HEK293T (cell line): ENCODE data around the gene CANX.

Source experiments
- ARNT ChIP-seq: fragments of 450-650 bp; IDR thresholded peaks from 2 replicates; pipeline ENCODE4 v1.6.1; 2017; ENCODE audit warnings: mild to moderate bottlenecking
- BHLHE40 ChIP-seq: fragments of 450-650 bp; IDR thresholded peaks from 2 replicates; pipeline ENCODE4 v1.6.1; 2016; ENCODE audit warnings: mild to moderate bottlenecking, moderate library complexity, borderline replicate concordance
- CTBP1 ChIP-seq: fragments of 450-650 bp; IDR thresholded peaks from 2 replicates; pipeline ENCODE4 v1.6.1; 2016; ENCODE audit warnings: borderline replicate concordance
- ELF4 ChIP-seq: fragments of 450-650 bp; IDR thresholded peaks from 2 replicates; pipeline ENCODE4 v1.6.1; 2017; ENCODE audit warnings: antibody characterized with exemption
- FOXK2 ChIP-seq: fragments of 450-650 bp; IDR thresholded peaks from 2 replicates; pipeline ENCODE4 v1.6.1; 2016; ENCODE audit warnings: mild to moderate bottlenecking
- FOXM1 ChIP-seq: fragments of 450-650 bp; IDR thresholded peaks from 2 replicates; pipeline ENCODE4 v1.6.1; 2017; ENCODE audit warnings: mild to moderate bottlenecking, borderline replicate concordance
- L3MBTL2 ChIP-seq: fragments of 450-650 bp; conservative IDR thresholded peaks from 2 replicates; pipeline ENCODE4 v1.6.1; 2016; ENCODE audit warnings: mild to moderate bottlenecking
- LEF1 ChIP-seq: fragments of 450-650 bp; IDR thresholded peaks from 2 replicates; pipeline ENCODE4 v1.6.1; 2017; ENCODE audit warnings: mild to moderate bottlenecking, borderline replicate concordance
- NFRKB ChIP-seq: fragments of 450-650 bp; IDR thresholded peaks from 2 replicates; pipeline ENCODE4 v1.6.1; 2016; ENCODE audit warnings: mild to moderate bottlenecking, moderate library complexity
- SP1 ChIP-seq: fragments of 450-650 bp; IDR thresholded peaks from 2 replicates; pipeline ENCODE4 v1.6.1; 2017
- SUZ12 ChIP-seq: fragments of 450-650 bp; IDR thresholded peaks from 2 replicates; pipeline ENCODE4 v1.6.1; 2016; ENCODE audit warnings: mild to moderate bottlenecking
- ZNF384 ChIP-seq: fragments of 450-650 bp; IDR thresholded peaks from 2 replicates; pipeline ENCODE4 v1.6.1; 2016
- TF ChIP-seq, protein P1 (sequence below): fragments of 450-650 bp; IDR thresholded peaks from 2 replicates; pipeline ENCODE4 v1.6.1; 2016

DNA sequence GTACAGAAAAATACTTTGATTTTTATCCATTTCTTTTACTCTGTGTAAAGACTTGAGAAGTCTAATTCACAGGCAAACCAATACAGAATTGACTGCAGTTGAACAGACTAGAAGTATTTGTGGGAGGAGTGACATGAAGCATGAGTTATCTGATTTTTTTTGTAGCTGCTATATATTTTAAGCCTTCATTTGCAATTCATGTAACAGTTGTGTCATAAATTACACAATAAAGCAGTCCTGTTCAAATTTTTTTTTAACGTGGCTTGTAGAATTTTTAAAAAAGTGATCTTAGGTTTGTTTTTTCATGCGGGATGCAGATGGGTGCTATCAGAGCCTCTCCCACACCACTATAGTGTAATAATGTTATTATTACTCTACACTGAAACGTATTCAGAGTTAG is 31.0 kb downstream of the CANX start:
- no peak for TF ChIP-seq ELF4
- no peak for TF ChIP-seq BHLHE40
- TF ChIP-seq SP1, result no peak
- TF ChIP-seq FOXK2, result no peak
- no peak for TF ChIP-seq FOXM1
- TF ChIP-seq ZNF384, result no peak
- no peak for TF ChIP-seq SUZ12
- TF ChIP-seq L3MBTL2, result no peak
- TF ChIP-seq CTBP1, result no peak
- no peak for TF ChIP-seq ARNT
- TF ChIP-seq, protein P1, sequence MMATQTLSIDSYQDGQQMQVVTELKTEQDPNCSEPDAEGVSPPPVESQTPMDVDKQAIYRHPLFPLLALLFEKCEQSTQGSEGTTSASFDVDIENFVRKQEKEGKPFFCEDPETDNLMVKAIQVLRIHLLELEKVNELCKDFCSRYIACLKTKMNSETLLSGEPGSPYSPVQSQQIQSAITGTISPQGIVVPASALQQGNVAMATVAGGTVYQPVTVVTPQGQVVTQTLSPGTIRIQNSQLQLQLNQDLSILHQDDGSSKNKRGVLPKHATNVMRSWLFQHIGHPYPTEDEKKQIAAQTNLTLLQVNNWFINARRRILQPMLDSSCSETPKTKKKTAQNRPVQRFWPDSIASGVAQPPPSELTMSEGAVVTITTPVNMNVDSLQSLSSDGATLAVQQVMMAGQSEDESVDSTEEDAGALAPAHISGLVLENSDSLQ, result no peak
- TF ChIP-seq NFRKB, result no peak
- no peak for TF ChIP-seq LEF1
